Stromal cell of bone marrow (primary cell): ENCODE measurements around the gene CACNA1C.
A peak's percentile ranks its signal among the peaks of the same experiment; 100 is the strongest.

Source experiments
- DNase-seq: peaks from one replicate; pipeline ENCODE4 v3.0.0-alpha.2; 2012; ENCODE audit warnings: low read depth

The CACNA1C gene

DNA sequence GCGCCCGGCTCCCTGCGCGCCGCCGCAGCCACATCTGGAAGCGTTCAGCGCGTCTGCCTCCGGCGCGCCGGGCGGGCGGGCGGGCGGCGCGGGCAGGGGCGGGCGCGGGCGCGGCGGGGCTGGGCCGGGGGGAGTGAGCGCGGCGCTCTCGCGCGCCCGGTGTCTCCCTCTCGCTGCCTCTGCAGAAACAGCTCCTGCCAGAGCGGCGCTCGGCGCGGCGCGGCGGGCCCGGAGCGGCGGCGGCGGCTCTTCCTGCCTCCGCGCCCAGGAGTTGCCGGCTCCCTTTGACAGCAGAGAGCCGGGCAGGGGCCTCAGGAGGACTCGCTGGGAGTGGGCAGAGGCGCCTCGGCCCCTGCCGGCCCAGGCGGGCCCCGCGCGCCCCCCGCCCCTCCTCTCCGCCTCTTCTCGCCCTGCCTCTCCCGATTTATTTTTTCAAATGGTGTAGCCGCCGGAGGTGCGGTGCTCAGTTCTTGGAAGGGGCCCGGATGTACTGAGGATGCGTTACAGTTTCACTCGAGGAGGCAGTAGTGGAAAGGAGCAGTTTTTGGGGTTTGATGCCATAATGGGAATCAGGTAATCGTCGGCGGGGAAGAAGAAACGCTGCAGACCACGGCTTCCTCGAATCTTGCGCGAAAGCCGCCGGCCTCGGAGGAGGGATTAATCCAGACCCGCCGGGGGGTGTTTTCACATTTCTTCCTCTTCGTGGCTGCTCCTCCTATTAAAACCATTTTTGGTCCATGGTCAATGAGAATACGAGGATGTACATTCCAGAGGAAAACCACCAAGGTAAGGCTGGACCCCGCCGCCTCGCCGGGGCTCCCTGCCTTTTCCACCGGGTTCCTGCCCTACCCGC lies at the start of gene CACNA1C:
TSS of gene CACNA1C (plus strand) at position 162 of the 853 bp plus-strand sequence. CDS start at position 738, 576 bp downstream.
- DNase-seq = peak; percentile 51

DNA sequence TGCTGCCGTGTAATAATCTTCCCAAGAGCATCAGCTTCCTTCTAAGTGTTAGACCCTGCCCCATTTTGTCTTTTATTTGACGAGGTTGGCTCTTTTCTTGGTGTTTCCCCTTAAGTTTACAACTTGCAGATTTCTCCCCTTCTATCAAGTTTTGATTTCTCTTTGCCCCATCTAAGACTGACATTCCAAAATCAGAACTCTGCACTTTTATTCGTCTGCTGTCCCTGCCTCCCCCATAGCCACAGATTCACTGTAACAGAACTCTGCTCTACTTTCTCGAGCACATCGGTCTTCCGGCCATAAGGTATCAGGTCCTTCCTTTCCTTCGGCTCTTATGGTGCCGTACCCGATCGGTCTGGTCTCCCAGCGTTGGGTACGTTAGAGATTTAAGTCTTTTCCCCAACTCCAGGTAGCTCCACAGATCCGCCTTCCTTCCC lies 49.1 kb upstream of the CACNA1C start:
- peak; percentile 7 for DNase-seq

DNA sequence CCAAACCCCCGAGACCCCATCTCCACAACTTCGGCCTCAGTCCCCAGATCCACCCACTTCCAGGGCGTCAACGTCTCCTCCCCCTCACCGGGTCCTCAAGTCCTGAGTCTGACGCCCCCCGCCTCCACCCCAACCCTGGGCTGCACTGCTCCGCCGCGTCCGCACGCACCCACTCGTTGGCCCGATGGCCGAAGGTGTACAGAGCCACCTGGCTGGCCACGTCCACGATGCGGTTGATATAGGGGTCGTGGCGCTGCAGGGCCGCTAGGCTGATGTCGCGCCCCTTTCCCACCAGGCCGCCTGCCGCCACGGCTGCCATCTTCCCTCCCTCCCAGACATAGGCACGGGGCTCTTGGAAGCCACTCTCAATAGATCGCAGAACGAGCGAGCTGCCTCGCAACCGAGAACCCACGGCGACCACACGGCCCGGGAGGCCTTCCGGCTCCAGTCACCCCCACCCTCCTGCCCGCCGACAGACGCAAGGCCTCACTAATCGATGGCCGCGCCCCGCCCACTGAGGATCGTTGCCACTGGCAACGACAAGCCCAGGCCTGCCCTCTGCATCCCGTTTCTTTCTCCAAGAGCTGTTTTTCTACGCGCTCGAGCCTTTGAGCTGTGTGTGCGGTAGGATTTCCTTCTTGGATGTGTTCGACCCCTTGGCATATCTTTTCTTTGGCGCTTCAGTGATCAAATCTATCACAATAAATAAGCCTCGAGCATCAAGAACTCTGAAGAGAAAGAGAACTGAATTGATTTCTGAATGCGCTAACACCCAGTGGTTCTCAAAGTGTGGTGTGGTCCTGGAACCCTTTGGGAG lies 48.5 kb upstream of the CACNA1C start, which contains the start of gene DCP1B:
TSS of gene DCP1B (minus strand) at position 345 of the 817 bp plus-strand sequence. CDS start at position 319, 26 bp downstream.
- DNase-seq = peak; percentile 94

DNA sequence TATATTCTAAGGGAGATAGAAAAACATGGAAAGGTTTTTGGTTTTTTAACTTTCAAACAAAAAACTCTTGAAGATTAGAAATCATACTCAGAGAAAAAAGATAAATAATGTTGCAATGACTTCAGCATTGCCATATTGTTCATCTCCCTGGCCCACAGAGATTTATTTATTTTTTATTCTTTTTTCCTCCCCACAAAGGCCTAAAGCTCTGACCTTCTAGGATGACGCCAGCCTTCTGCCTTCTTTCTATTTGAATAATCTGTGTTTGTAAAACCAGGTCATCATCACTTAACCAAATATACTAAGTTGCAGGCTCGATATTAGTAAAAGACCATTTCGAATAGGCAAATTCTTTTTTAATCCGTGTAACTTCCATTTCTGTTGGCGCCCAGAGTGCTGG lies 44.1 kb upstream of the CACNA1C start:
- no peak for DNase-seq

DNA sequence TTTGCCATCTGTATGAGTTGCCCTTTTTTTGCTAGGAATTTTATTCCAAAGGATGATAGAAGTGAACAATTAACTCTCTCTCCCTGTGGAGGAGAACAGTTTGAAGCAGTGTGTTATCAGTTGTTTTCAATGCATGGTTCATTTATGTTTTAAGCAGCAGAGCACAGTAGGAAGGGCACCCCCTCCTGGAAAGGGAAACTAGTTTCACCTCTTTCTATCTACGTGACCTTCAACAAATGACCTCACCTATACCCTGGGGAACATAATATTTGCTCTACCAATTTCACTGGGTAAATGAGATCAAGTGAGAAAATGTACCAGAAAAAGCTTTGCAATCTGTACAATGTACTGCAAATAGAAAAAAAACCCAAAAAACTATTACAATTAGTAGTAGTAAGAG lies 43.2 kb upstream of the CACNA1C start:
- no peak for DNase-seq

DNA sequence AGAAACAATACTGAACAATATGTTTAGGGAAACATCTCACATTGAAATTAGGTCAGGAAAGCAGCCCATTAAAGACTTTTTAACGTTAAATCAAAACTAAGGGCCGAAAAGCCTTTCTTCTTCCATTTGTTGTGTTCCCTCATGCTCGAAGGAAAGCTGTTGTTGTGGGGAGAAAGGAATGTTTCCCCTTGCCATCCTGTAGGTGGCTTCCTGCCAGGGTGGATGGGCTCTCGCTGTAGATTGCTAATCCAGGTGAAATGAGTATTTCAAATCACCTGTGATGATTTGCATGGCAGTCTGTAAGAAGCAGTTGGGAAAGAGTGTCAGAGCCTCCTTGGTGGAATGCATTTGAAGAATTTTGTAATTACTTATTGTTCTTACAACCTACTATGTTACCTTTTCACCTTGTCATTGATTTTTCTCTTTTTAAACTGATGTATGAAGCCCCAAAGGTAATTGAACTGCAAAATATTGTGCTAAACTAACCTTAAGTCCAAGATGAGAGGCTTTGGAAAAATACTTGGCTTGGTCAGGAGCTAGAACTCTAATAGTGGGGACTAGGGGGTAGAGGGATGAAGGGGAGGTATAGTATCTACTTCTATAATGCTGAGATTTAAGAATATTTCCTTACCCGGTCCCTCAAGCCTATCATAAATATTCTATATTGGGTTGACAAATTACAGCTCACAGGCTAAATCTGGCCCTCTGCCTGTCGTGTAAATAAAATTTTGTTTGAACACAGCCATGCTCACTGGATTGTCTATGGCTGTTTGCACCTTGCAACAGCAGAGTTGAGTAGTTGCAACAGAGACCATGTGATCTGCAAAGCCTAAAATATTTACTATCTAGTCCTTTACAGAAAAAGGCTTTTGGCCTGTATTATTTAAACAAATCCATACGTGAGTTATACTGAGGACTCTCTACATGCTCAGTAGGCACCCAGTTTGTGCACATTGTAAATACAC lies 40.9 kb upstream of the CACNA1C start:
- no peak for DNase-seq

DNA sequence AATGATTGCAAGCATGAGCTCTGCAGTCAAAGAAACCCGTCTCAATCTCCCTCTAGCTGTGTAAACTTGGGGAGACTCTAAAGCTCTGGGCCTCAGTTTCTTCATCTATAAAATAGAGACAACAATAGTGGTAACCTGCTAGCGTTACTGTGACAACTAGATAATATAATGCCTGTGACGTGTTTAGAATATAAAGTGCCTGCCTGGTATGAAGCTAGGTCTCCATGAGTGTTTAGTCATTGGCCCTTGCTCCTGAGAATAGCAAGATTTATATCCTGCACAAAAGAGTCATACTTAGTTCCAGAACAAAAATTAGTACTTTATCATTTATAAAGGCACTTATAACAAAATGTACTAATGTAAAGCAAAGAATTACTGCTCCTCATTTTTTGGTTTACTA lies 39.7 kb upstream of the CACNA1C start:
- no peak for DNase-seq

DNA sequence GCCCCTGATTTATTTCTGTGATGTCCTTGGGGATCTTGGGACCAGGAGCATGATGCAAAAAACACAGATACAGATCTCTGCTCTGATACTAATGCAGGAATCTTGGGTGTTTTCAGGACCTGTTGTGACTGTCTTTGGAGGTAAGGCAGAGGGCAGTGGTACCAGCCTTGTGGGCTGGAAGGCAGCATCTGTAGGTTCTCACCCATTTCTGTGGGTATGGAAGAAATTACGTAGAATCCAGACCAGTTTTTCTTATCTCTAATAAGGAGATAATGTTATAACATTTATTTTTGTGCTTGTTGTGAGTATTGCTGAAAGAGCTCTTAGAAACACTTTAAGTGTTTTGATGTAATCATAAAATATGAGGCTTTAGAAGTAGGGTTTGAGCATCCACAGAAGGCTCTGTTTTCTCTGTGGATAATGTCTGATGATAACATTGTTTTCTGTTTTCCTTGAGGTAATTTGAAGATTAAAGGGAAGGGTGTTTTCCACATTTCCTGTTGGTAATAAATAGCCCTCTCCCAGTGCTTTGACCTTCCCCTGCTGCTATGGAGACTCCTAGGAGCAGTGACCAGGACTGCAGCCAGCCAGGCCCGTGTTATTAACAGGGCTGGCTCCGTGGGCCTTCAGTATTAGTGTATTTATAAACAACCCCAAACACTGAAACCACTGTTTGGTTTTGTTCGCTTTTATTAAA lies 39.1 kb upstream of the CACNA1C start:
- DNase-seq = no peak

DNA sequence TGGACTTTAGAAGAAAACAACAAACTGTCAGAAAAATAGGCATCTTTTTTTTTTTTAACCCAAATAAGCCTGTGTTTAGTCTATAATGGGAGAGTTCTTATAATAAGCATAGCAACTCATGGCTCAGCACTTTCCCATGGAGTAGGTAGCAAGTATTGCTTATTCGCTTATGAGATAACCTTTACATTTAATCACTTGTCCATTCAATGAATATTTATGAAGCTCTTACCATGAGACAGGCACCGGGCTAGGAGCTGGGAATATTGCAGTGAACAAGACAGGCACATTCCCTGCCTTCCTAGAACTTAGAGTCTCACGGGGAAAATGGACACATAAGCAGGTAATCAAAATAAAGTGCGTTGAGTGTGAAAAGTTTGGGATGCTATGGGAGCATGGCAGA lies 38.6 kb upstream of the CACNA1C start:
- no peak for DNase-seq

DNA sequence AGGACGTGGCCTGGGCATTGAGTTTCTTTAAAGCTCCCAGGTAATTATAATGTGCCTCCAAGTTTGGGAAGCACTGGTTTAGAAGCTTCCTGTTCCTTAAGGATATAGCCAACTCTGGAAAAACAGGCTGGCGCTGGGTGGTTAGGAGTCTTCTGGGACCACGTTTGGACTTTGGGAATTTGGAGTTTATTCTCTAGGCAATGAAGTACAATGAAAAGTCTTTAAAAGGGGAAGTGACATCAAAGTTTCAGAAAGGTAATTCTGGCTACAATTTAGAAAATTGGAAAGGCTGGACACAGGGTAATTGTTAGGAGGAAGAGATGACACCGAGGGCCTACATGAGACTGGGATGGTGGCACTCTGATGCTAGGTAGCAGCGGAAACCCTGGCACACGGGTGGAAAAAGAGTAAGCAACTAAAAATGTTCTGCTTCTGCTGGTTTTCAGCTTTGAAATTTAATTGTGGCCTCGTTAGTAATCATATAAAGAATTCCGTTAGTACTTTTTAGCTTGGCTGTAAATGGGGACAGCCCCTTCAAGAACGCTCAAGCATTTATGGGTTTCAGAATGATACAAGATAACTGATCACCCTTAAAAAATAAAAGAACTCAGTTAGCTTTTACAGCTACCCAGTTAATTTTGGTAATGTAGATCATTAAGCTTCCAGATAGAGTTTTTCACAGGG lies 35.8 kb upstream of the CACNA1C start:
- DNase-seq = no peak

DNA sequence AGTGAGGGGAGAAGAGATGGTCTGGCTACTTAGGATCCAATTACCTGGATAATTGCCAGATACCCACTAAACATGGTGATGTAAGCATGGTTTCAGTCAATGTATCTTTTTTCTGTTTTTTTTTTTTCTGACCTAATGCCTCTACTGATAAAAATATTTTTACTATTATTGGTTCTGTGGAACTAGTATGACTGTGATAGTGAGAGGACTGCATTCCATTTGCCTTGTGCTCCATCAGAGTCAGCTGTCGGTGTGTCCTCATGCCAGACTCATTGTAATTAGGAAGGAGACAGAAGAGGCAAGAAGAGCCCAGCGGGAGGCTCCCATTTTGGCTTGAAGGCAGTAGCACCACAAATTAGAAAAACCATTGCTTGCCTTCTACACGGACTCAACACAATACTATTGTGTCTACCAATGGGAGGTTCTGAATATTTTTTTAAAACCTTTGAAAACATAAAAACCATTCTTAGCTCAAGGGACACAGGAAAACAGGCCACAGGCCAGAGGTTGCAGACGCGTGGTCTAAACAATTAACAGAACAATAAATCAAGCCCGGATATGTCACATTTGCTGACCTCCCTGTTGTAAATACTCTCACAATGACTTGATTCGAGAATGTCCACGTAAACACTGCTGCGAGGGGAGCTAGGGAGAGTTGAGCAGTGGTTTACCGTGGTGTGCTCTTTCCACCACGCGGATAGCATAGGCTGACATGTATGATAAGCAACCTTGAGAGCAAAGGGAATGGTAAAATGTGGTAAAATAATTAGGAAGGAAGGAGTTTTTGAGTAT lies 35.0 kb upstream of the CACNA1C start:
- DNase-seq = no peak

DNA sequence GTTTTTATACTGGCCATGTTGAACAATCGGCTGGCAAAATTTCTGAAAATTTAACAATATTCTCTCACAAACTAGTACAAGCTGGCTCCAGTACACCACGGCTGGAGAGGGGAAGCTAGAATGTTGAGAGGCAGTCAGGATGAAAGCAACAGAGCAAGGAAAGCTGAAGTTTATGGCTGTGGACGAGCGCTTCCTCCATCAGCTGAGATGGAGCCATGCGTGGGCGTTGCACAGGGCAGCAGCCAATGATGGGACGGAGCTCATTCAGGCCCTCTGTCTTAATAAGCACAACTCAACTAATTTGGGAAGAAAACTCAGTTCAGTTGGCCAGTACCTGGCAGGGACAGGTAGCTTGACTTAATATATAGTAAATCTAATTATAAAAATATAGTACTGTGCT lies 34.4 kb upstream of the CACNA1C start:
- DNase-seq = no peak

DNA sequence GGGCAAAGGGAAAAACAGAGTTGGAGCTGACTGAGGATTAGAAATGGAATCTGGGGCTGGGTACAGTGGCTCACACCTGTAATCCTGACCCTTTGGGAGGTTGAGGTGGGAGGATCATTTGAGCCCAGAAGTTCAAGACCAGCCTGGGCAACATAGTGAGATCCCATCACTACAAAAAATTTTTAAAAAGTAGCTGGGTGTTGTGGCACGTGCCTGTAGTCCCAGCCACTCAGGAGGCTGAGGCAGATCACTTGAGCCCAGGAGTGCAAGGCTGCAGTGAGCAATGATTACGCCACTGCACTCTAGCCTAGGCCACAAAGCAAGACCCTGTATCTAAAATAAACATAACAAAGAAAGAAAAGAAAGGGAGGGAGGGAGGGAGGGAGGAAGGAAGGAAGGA lies 33.7 kb upstream of the CACNA1C start:
- DNase-seq = no peak

DNA sequence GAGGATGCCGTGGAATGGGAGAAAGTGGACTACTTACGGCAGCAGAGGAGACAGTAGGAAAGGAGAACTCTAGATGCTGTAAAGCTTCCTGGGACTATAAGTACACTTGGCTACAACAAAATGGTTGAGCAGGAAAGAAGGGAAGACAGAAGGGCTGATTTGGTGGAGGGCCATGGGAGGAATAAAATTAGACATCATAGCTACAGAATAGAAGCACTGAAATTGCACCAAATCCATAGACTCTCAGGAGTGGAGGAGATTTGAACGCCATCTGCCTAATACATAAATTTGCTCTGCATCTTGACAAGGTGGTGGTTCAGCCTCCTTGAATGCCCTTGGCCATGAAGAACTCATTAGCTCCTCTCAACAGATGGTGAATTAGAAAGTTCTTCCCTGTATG lies 32.3 kb upstream of the CACNA1C start:
- DNase-seq = no peak

DNA sequence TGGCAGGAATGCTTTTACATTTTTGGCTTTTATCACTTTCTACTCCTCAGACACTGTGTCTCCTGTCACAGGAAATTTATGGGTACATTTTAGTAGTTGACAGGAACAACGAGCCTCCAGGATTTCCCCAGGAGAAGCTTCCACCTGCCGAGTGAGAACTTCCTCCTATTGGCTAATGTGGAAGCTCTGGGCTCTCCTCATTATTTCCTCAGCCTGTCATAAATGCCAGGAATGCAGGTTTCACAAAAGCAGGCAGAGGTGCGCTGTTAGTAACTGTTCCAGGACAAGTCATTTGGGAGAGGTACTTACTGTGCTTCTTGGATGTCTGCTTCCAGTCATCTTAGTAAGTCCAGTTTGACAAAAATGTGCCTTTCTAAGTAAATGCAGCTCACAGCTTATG lies 29.4 kb upstream of the CACNA1C start:
- no peak for DNase-seq

DNA sequence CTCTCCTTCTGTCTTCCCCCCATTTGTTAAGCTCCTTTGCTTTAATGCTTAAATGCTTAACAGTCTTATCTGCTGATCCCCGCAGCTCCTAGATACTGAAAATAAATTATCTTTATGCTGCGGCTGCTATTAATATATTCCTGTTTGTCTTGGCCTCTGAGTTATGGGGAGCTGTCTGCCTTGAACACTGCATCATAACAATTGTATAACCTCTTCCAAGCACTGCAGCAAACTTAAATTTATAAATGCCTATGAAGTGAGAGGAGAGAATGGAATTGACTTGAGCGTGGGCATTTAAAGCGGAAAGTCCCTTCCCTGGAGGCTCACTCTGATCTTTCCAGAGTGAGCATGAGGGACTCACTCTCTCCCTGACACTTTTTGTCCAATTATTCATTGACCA lies 25.4 kb upstream of the CACNA1C start:
- no peak for DNase-seq

DNA sequence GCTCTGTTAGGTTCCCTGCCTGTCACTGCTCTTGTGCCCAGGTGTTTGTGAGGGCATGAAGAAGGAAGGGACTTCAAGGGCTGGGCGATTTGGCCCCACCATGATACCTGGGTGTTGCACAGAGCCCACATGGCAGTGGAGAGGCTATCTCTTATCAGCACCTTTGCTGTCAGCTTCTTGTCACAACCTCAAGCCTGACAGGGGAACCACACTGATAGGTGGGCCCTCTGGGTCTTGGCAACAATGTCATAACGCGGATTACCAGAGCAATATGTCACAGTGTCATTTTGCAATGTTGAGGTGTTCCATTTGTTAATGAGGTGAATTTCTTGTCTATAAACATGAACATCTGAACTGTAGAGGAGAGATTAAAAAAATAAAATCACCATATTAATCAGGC lies 22.9 kb upstream of the CACNA1C start:
- no peak for DNase-seq

DNA sequence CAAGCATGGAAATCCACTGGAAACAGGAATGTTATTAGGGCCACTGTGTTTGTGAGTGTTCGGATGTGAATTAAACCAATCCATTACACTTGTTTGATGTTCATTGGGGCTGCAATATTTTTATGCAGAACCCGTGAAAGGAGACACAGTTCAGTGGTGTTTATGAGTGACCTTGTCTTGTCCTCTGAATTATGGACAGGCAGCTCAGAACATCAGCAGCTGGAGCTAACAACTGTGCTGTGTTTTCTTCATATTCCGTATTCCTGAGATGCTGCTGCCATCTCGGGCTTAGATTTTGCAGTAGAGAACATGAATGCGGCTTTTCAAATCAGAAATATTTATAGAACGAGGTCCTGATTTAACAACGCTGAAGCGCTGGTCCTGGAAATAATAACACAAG lies 20.3 kb upstream of the CACNA1C start:
- DNase-seq = no peak

DNA sequence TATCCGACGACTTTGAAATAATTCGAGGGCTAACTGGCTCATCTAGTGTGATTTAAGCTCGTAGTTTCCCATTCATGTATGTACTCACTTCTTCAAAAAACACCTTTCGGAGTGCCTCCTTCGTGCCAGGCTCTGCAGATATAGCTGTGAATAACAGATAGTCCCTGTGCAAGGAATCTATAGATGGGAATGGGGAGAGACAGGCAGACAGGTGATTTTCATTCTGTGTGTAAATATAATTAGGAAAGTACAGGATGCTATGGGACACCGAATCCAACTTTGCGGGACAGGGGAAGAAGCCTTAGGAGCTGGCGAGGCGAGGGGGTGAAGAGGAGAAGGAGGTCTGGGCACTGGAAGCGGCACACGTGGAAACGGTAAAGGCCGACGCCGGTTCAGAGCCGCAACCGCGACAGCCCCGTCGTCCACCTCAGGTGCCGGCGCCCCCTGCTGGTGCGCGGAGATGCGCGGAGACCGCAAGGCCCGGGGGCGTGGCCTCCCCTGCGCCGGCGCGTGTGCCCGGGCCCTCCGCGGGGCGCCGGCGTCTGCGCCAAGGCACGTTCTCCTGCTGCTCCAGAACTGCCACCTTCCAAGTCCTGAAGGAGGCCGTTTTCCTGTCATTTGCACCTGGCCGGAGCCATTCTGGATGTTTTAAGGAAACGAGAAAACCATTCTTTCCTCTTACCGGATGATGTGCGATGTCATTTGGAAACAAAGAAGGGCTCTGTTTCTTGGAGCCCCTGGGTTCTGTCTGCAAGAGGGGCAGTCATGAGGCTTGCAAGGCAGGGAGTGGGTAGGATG lies 18.0 kb upstream of the CACNA1C start:
- peak; percentile 44 for DNase-seq
